HEK293 (cell line): ENCODE data around the gene AUH.

Source experiments
- BCL11A ChIP-seq: fragments of 450-650 bp; formaldehyde crosslinking; IDR thresholded peaks from 2 replicates; pipeline ENCODE4 v1.5.1; 2016; ENCODE audit warnings: low read depth, missing biosample characterization, missing genetic modification characterization
- SETDB1 ChIP-seq: IDR thresholded peaks from one replicate; pipeline ENCODE4 v1.6.1; 2017; ENCODE audit warnings: mild to moderate bottlenecking, low read length, moderate library complexity, mixed read lengths; ENCODE audit not compliant: insufficient read length
- ZNF121 ChIP-seq: fragments of 450-650 bp; formaldehyde crosslinking; IDR thresholded peaks from 2 replicates; pipeline ENCODE4 v1.5.1; 2016; ENCODE audit warnings: missing biosample characterization, missing genetic modification characterization
- ZNF239 ChIP-seq: fragments of 450-650 bp; formaldehyde crosslinking; IDR thresholded peaks from 2 replicates; pipeline ENCODE4 v1.5.1; 2016; ENCODE audit warnings: missing biosample characterization, missing genetic modification characterization
- ZNF274 ChIP-seq, 2 experiments: fragments of 200-500 bp in 1 of 2; fragments of 450-650 bp in 1 of 2; sonication (Bioruptor generic) in 1 of 2; formaldehyde crosslinking in 1 of 2; IDR thresholded peaks; 2 replicates each; pipeline versions ENCODE4 v1.5.1 to v1.6.1; 2014 to 2016; ENCODE audit warnings: borderline replicate concordance in 1 of 2, inconsistent platforms in 1 of 2, low read length in 1 of 2, missing biosample characterization in 1 of 2, missing genetic modification characterization in 1 of 2
- ZNF335 ChIP-seq: fragments of 450-650 bp; formaldehyde crosslinking; conservative IDR thresholded peaks from 2 replicates; pipeline ENCODE4 v1.5.1; 2016; ENCODE audit warnings: missing biosample characterization, missing genetic modification characterization
- ZNF530 ChIP-seq: fragments of 450-650 bp; formaldehyde crosslinking; IDR thresholded peaks from 2 replicates; pipeline ENCODE4 v1.5.1; 2016; ENCODE audit warnings: low read depth, missing biosample characterization, missing genetic modification characterization
- TF ChIP-seq, protein P1 (sequence below): fragments of 450-650 bp; formaldehyde crosslinking; IDR thresholded peaks from 2 replicates; pipeline ENCODE4 v1.5.1; 2016; ENCODE audit warnings: missing biosample characterization, missing genetic modification characterization
- TF ChIP-seq, protein P2 (sequence below): fragments of 450-650 bp; formaldehyde crosslinking; IDR thresholded peaks from 2 replicates; pipeline ENCODE4 v1.5.1; 2016; ENCODE audit warnings: missing biosample characterization, missing genetic modification characterization
- TF ChIP-seq, protein P3 (sequence below): sonication (generic); formaldehyde crosslinking; IDR thresholded peaks from 2 replicates; pipeline ENCODE4 v1.8.1; 2022; ENCODE audit warnings: mild to moderate bottlenecking, moderate library complexity, missing genetic modification reagents
- TF ChIP-seq, protein P4 (sequence below): fragments of 450-650 bp; formaldehyde crosslinking; IDR thresholded peaks from 2 replicates; pipeline ENCODE4 v1.5.1; 2017; ENCODE audit warnings: missing biosample characterization, missing genetic modification characterization

DNA sequence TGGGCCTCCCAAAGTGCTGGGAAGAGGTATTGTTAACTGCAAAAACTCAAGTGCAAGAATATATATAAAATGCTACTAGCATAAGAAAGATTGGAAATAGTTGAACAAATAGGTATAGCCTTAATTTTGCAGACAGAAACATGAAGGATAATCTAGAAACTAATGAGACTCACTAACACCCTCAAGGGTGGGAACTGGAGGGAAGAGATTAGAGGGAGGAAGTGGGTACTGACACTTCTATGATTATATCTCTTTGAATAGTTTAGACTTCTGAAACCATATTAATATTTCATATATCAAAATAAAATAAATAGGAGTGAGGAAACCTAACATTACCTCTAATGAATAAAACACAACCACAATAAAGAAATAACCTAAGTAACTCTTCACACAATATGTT lies 23.0 kb downstream of the AUH start:
- no peak for TF ChIP-seq ZNF121 (tag by site-specific recombination)
- TF ChIP-seq BCL11A (tag by site-specific recombination), result no peak
- TF ChIP-seq, protein P1, sequence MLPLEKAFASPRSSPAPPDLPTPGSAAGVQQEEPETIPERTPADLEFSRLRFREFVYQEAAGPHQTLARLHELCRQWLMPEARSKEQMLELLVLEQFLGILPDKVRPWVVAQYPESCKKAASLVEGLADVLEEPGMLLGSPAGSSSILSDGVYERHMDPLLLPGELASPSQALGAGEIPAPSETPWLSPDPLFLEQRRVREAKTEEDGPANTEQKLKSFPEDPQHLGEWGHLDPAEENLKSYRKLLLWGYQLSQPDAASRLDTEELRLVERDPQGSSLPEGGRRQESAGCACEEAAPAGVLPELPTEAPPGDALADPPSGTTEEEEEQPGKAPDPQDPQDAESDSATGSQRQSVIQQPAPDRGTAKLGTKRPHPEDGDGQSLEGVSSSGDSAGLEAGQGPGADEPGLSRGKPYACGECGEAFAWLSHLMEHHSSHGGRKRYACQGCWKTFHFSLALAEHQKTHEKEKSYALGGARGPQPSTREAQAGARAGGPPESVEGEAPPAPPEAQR (tag by site-specific recombination), result no peak
- no peak for TF ChIP-seq SETDB1
- TF ChIP-seq, protein P2, sequence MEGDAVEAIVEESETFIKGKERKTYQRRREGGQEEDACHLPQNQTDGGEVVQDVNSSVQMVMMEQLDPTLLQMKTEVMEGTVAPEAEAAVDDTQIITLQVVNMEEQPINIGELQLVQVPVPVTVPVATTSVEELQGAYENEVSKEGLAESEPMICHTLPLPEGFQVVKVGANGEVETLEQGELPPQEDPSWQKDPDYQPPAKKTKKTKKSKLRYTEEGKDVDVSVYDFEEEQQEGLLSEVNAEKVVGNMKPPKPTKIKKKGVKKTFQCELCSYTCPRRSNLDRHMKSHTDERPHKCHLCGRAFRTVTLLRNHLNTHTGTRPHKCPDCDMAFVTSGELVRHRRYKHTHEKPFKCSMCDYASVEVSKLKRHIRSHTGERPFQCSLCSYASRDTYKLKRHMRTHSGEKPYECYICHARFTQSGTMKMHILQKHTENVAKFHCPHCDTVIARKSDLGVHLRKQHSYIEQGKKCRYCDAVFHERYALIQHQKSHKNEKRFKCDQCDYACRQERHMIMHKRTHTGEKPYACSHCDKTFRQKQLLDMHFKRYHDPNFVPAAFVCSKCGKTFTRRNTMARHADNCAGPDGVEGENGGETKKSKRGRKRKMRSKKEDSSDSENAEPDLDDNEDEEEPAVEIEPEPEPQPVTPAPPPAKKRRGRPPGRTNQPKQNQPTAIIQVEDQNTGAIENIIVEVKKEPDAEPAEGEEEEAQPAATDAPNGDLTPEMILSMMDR (tag by site-specific recombination), result no peak
- TF ChIP-seq, protein P3, sequence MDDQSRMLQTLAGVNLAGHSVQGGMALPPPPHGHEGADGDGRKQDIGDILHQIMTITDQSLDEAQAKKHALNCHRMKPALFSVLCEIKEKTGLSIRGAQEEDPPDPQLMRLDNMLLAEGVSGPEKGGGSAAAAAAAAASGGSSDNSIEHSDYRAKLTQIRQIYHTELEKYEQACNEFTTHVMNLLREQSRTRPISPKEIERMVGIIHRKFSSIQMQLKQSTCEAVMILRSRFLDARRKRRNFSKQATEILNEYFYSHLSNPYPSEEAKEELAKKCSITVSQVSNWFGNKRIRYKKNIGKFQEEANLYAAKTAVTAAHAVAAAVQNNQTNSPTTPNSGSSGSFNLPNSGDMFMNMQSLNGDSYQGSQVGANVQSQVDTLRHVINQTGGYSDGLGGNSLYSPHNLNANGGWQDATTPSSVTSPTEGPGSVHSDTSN (CRISPR knock-in tag), result no peak
- TF ChIP-seq ZNF274 (IDR thresholded peaks at IDR 0.05; ENCODE audit: low read length), result no peak
- no peak for TF ChIP-seq ZNF274 (tag by site-specific recombination; IDR thresholded peaks at IDR 0.05; ENCODE audit: borderline replicate concordance)
- TF ChIP-seq, protein P4, sequence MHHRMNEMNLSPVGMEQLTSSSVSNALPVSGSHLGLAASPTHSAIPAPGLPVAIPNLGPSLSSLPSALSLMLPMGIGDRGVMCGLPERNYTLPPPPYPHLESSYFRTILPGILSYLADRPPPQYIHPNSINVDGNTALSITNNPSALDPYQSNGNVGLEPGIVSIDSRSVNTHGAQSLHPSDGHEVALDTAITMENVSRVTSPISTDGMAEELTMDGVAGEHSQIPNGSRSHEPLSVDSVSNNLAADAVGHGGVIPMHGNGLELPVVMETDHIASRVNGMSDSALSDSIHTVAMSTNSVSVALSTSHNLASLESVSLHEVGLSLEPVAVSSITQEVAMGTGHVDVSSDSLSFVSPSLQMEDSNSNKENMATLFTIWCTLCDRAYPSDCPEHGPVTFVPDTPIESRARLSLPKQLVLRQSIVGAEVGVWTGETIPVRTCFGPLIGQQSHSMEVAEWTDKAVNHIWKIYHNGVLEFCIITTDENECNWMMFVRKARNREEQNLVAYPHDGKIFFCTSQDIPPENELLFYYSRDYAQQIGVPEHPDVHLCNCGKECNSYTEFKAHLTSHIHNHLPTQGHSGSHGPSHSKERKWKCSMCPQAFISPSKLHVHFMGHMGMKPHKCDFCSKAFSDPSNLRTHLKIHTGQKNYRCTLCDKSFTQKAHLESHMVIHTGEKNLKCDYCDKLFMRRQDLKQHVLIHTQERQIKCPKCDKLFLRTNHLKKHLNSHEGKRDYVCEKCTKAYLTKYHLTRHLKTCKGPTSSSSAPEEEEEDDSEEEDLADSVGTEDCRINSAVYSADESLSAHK, result no peak
- no peak for TF ChIP-seq ZNF239
- TF ChIP-seq ZNF335, result no peak
- no peak for TF ChIP-seq ZNF530 (tag by site-specific recombination)
